Lung (tissue), 12 donors: ENCODE results near the gene RASSF5. TPM values are rescaled to one million over a fixed set of nuclear protein-coding genes. Genes with fewer than 3 reads are reported as not detected.
A peak's percentile ranks its signal among the peaks of the same experiment; 100 is the strongest.

ENCODE experiments used
- ATAC-seq: fragments of 200-7000 bp; cut with Tn5 transposase; one replicate; pipeline ENCODE4 v1.9.1; 2020; ENCODE audit warnings: moderate number of reproducible peaks; ENCODE audit not compliant: insufficient read depth, low FRiP score
- DNase-seq, 3 donors: peaks; one replicate each; pipeline ENCODE4 v3.0.0-alpha.2; 2013 to 2017
- H3K27ac ChIP-seq, 2 donors: one replicate each; pipeline ENCODE4 v1.5.1; 2013; ENCODE audit warnings: mild to moderate bottlenecking in 2 of 2, moderate library complexity in 2 of 2, control low read depth in 1 of 2, inconsistent platforms in 1 of 2, low read depth in 1 of 2, low read length in 1 of 2
- H3K27me3 ChIP-seq, 3 donors: one replicate each; pipeline ENCODE4 v1.5.1; 2013; ENCODE audit warnings: low read length in 2 of 3; ENCODE audit not compliant: control insufficient read depth in 3 of 3, insufficient read depth in 3 of 3
- H3K36me3 ChIP-seq, 4 donors: one replicate each; pipeline ENCODE4 v1.5.1; 2013; ENCODE audit warnings: low read length in 4 of 4, mild to moderate bottlenecking in 1 of 4, moderate library complexity in 1 of 4; ENCODE audit not compliant: control insufficient read depth in 4 of 4, insufficient read depth in 4 of 4
- H3K4me1 ChIP-seq, 5 donors: one replicate each; pipeline ENCODE4 v1.5.1; 2013; ENCODE audit warnings: low read length in 5 of 5, mild to moderate bottlenecking in 2 of 5, moderate library complexity in 1 of 5; ENCODE audit not compliant: control insufficient read depth in 5 of 5, insufficient read depth in 5 of 5
- H3K4me3 ChIP-seq: one replicate; pipeline ENCODE4 v1.5.1; 2013; ENCODE audit warnings: mild to moderate bottlenecking, control low read depth, moderate library complexity
- H3K9ac ChIP-seq, 2 donors: one replicate each; pipeline ENCODE4 v1.5.1; 2013; ENCODE audit warnings: low read length in 2 of 2, control low read depth in 1 of 2; ENCODE audit not compliant: insufficient read depth in 1 of 2
- H3K9me3 ChIP-seq, 4 donors: one replicate each; pipeline ENCODE4 v1.5.1; 2013; ENCODE audit warnings: low read length in 3 of 4, mild to moderate bottlenecking in 1 of 4, moderate library complexity in 1 of 4; ENCODE audit not compliant: control insufficient read depth in 4 of 4, insufficient read depth in 3 of 4
- WGBS, 2 donors: extraction: QIAGEN DNeasy Blood & Tissue Kit; methylation state at CpG; one replicate each; pipeline ENCODE4 v1.1.7; 2013; 5-methylcytosine and 5-hydroxymethylcytosine counted together
- polyA plus RNA-seq, 2 donors: library from polyadenylated mRNA; stranded (reverse); fragments of 200-250 nt; gene quantifications; one replicate each; pipeline ENCODE4 v1.2.1, GENCODE V29; 2013
- total RNA-seq, 2 donors: library from RNA; depleted of rRNA in 1 of 2; stranded (reverse); fragments of >200 nt in 1 of 2; gene quantifications; one replicate each; pipeline ENCODE4 v1.2.1, GENCODE V29; 2014 to 2021
- TF ChIP-seq, protein P1 (sequence below): IDR thresholded peaks from 2 replicates; pipeline ENCODE4 v1.5.1; 2012; ENCODE audit warnings: mild to moderate bottlenecking; ENCODE audit errors: control extremely low read depth, extremely low read depth
- donor health status: control.
- donor health status: control.
- donor health status: Bipolar disorder and iron deficiency.
- donor health status: healthy.
- donor health status: DM: yes; HTN: yes; CAD: no.

RASSF5 gene
- total and polyA plus RNA-seq, 4 donors, result 10.3 to 38.2 (median 30.7) TPM

DNA sequence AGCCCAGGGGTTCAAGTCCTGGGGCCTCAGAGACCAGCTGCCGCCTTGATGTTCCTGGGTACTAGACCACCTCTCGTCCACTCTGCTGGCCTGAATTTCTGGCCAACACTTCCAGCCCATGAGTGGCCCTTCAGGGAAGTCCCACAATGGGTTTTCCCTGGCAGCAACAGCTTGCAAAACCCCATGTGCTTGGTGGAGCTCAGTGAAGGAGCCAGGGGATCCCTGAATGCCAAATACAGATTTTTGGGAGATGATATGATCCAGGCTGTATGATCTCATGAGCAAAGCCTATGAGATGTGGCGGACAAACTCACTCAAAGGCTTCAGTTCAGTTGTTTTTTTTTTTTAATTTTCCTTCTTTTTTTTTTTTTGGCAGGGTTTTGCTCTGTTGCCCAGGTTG lies 9.6 kb upstream of the RASSF5 start:
- Histone ChIP-seq H3K9me3 (no peaks in the 10 kb centered on the region), H3K36me3 (peaks cover 0 to 3% (median 0%) of the 10 kb centered on the region in 4 donors), H3K4me3 (no peak overlapping the region), H3K27ac (no peak overlapping the region), H3K9ac (no peak overlapping the region), H3K27me3 (no peaks in the 10 kb centered on the region), H3K4me1 (peaks cover 0 to 37% (median 20%) of the 10 kb centered on the region in 5 donors)
- TF ChIP-seq, protein P1, sequence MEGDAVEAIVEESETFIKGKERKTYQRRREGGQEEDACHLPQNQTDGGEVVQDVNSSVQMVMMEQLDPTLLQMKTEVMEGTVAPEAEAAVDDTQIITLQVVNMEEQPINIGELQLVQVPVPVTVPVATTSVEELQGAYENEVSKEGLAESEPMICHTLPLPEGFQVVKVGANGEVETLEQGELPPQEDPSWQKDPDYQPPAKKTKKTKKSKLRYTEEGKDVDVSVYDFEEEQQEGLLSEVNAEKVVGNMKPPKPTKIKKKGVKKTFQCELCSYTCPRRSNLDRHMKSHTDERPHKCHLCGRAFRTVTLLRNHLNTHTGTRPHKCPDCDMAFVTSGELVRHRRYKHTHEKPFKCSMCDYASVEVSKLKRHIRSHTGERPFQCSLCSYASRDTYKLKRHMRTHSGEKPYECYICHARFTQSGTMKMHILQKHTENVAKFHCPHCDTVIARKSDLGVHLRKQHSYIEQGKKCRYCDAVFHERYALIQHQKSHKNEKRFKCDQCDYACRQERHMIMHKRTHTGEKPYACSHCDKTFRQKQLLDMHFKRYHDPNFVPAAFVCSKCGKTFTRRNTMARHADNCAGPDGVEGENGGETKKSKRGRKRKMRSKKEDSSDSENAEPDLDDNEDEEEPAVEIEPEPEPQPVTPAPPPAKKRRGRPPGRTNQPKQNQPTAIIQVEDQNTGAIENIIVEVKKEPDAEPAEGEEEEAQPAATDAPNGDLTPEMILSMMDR, result no peak
- no peak for ATAC-seq
- DNase-seq, result no peak
- 72 to 81% methylated on average over 3 of the region's 3 CpGs for WGBS, 2 donors

DNA sequence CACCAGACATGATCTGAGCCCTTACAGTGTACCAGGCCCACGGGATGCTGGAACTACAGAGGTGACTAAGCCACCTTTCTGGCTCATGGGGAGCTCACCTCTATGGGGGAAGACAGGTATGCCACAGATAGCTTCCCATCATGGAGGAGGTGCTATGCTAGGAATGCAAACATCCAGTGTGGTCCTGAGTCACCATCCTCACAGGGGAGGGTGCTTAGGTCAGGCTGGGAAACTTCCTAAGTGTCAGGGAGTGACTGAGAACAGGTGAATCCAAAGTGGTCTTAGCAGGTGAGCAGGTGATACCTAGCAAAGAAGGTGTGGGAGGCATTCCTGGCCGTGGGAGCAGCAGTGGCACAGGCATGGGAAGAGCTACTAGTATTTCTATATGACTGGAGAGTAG lies 8.6 kb upstream of the RASSF5 start:
- H3K27ac ChIP-seq, result no peak overlapping the region
- no peak for DNase-seq
- H3K36me3 ChIP-seq, result no peaks in the 10 kb centered on the region
- H3K27me3 ChIP-seq, result no peaks in the 10 kb centered on the region
- TF ChIP-seq, protein P1, result no peak
- no peak overlapping the region for H3K9ac ChIP-seq
- no peak overlapping the region for H3K4me3 ChIP-seq
- no peaks in the 10 kb centered on the region for H3K9me3 ChIP-seq
- H3K4me1 ChIP-seq, result peaks cover 0 to 37% (median 20%) of the 10 kb centered on the region in 5 donors
- ATAC-seq, result peak; percentile 16
- WGBS, 2 donors, result 78 to 85% methylated on average over 2 of the region's 2 CpGs

DNA sequence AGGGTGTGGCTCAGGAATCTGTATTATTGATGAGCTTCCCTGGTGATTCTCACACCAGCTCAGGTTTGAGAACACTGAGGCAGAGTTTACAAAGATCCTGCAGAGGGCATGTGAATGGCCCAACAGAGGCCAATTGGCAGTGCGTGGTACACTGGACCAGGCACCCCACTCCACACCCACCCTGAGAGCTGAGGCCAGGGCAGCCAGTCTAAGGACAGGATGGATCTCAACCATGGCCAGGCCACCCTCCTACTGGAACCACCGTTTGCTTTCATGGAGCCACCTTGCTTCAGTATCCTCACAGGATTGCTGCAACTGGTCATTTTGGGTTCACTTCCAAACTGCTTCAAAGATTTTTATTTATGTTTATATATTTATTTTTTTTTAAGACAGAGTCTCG lies 7.3 kb upstream of the RASSF5 start:
- no peak for ATAC-seq
- Histone ChIP-seq H3K9ac (no peak overlapping the region), H3K27ac (no peak overlapping the region), H3K4me3 (no peak overlapping the region), H3K36me3 (no peaks in the 10 kb centered on the region), H3K4me1 (peaks cover 3 to 42% (median 22%) of the 10 kb centered on the region in 5 donors), H3K27me3 (no peaks in the 10 kb centered on the region), H3K9me3 (no peaks in the 10 kb centered on the region)
- no peak for DNase-seq
- 92 to 93% methylated on average over 3 of the region's 3 CpGs for WGBS, 2 donors
- TF ChIP-seq, protein P1, result no peak

DNA sequence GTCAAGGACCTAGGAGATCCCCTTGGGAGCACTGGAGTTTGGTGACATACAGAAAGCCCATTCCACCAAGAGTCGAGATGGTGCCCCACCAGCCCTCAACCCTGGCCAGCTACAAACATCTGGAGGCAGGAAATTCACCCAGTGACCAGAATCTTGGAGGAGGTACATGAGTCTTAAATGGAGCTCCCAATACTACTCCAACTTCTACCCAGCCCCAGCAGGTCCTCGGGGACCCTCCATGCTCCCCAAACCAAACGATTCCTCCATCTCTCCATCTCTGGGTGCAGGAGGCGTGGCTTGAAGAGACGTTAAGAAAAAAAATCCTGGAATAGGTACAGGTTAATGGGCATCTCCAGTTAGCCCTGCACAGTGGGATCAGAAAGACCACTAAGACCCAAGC lies 5.5 kb upstream of the RASSF5 start:
- Histone ChIP-seq H3K9ac (no peak overlapping the region), H3K4me3 (no peak overlapping the region), H3K27ac (peak overlapping the region in 1 of 2 donors; percentile 71), H3K36me3 (no peaks in the 10 kb centered on the region), H3K4me1 (peaks cover 3 to 26% (median 9%) of the 10 kb centered on the region in 5 donors), H3K9me3 (no peaks in the 10 kb centered on the region), H3K27me3 (peaks cover 0 to 11% (median 7%) of the 10 kb centered on the region in 3 donors)
- TF ChIP-seq, protein P1, result no peak
- DNase-seq, result no peak
- WGBS, 2 donors, result 79 to 87% methylated on average over 5 of the region's 5 CpGs
- ATAC-seq, result no peak
